Adrenal gland (tissue), 12 donors: ENCODE results near the gene CHRM1. TPM values are rescaled to one million over a fixed set of nuclear protein-coding genes. Genes with fewer than 3 reads are reported as not detected.

Source experiments
- DNase-seq, 7 donors: peaks; one replicate each; pipeline ENCODE4 v3.0.0-alpha.2; 2019 to 2020
- H3K27ac ChIP-seq, 5 donors: fragments of 200-600 bp; sonication (generic) in 4 of 5; 1 replicate in 3 of 5; 2 replicates in 2 of 5; pipeline versions ENCODE4 v1.5.1 to v1.8.0; 2016 to 2020; ENCODE audit warnings: mild to moderate bottlenecking in 1 of 5
- H3K27me3 ChIP-seq: fragments of 200-600 bp; 2 replicates; pipeline ENCODE4 v1.8.0; 2021
- H3K36me3 ChIP-seq, 2 donors: fragments of 200-600 bp; replicated peaks in 1 of 2; 1 replicate in 1 of 2; 2 replicates in 1 of 2; pipeline versions ENCODE4 v1.5.1 to v1.8.0; 2018 to 2022
- H3K4me1 ChIP-seq, 2 donors: fragments of 200-600 bp; replicated peaks in 1 of 2; 1 replicate in 1 of 2; 2 replicates in 1 of 2; pipeline versions ENCODE4 v1.5.1 to v1.8.0; 2018 to 2021
- H3K4me3 ChIP-seq, 4 donors: fragments of 200-600 bp; sonication (generic) in 3 of 4; one replicate each; pipeline ENCODE4 v1.5.1; 2016 to 2018
- H3K9me3 ChIP-seq, 3 donors: fragments of 200-600 bp; sonication (generic) in 1 of 3; replicated peaks in 1 of 3; 1 replicate in 2 of 3; 2 replicates in 1 of 3; pipeline versions ENCODE4 v1.5.1 to v1.8.0; 2016 to 2021
- CTCF ChIP-seq, 6 experiments: fragments of 450-650 bp in 4 of 6; fragments of 200-600 bp in 2 of 6; sonication (generic) in 1 of 6; IDR thresholded peaks; 1 replicate in 5 of 6; 2 replicates in 1 of 6; pipeline versions ENCODE4 v1.5.1 to v1.8.0; 2016 to 2021; ENCODE audit warnings: antibody characterized with exemption in 6 of 6, mild to moderate bottlenecking in 2 of 6, moderate library complexity in 1 of 6
- POLR2A ChIP-seq, 2 donors: fragments of 450-650 bp; IDR thresholded peaks; one replicate each; pipeline ENCODE4 v1.6.1; 2017; ENCODE audit warnings: antibody characterized with exemption in 2 of 2, mild to moderate bottlenecking in 2 of 2, moderate library complexity in 1 of 2
- WGBS, 4 donors: extraction: QIAGEN DNeasy Blood & Tissue Kit in 2 of 4; methylation state at CpG; one replicate each; pipeline versions ENCODE4 v1.1.5 to v1.1.7; 2013 to 2017; 5-methylcytosine and 5-hydroxymethylcytosine counted together
- intact Hi-C, 2 donors: fragments of 100-400 bp; cut with DNase I; formaldehyde crosslinking; loops; one replicate each; pipeline versions ENCODE4 v1.14.1 to v1.15.0; 2022 to 2023
- polyA plus RNA-seq, 3 donors: library from polyadenylated mRNA; stranded (reverse); fragments of 200-250 nt in 2 of 3; fragments of 350-450 nt in 1 of 3; fragmentation: Illumina TruSeq in 1 of 3; extraction: RNeasy Lipid Tissue Mini Kit (QIAGEN cat#74804) in 1 of 3; gene quantifications; one replicate each; pipeline ENCODE4 v1.2.3, GENCODE V29; 2013 to 2014
- total RNA-seq, 9 donors: library from RNA; depleted of rRNA in 4 of 9; stranded (reverse); fragments of >200 nt in 4 of 9; fragments of 120-200 nt in 1 of 9; fragmentation: NEBNext Ultra II Directional in 1 of 9; extraction: Animal tissue kit (Norgen Biotek cat#: 25700) in 1 of 9; gene quantifications; one replicate each; pipeline versions ENCODE4 v1.1.0 to v1.2.4, GENCODE V29; 2013 to 2023
- donor health status: healthy with polysubstance abuse.
- donor health status: Bipolar disorder and iron deficiency.
- donor health status: DM: yes; HTN: yes; CAD: no.
- donor health status: DM: no; HTN: no; CAD: no.
- donor health status: DM: no; HTN: no; CAD: no.
- donor health status: DM: yes; HTN: yes; CAD: no.

The CHRM1 gene
- total and polyA plus RNA-seq, 12 donors, result 0.22 to 3.8 (median 1.8) TPM; not detected in 5

GRCh38 chr11:62905927-62906531, 15.1 kb downstream of the CHRM1 start:
- peak; percentile 66 to 93 (median 78) for DNase-seq
- H3K27ac ChIP-seq, result no peak overlapping the region
- H3K36me3 ChIP-seq, result no peaks in the 10 kb centered on the region
- no peak for TF ChIP-seq POLR2A (IDR thresholded peaks at IDR 0.05)
- peak; percentile 97 to 99 (median 99) for TF ChIP-seq CTCF (IDR thresholded peaks at IDR 0.05)
- H3K4me3 ChIP-seq, result no peak overlapping the region
- intact Hi-C loops, result loop anchor here (1.0 to 10.0 kb wide), 4 partner anchors 113 to 309 kb away; no protein-coding TSS in a partner anchor
- no peaks in the 10 kb centered on the region for H3K4me1 ChIP-seq
- 15 to 20% (median 16%) methylated on average over 13 to 14 of the region's 14 CpGs for WGBS, 4 donors
- no peaks in the 10 kb centered on the region for H3K27me3 ChIP-seq
- no peaks in the 10 kb centered on the region for H3K9me3 ChIP-seq

- Histone ChIP-seq H3K4me3 (no peak overlapping the region), H3K9me3 (no peaks in the 10 kb centered on the region), H3K27ac (peak overlapping the region in 1 of 5 donors; percentile 35), H3K36me3 (no peaks in the 10 kb centered on the region), H3K4me1 (no peaks in the 10 kb centered on the region), H3K27me3 (no peaks in the 10 kb centered on the region)
- intact Hi-C loops, result loop anchor here (5.0 to 10.0 kb wide), 2 partner anchors 117 to 310 kb away; no protein-coding TSS in a partner anchor
- 19 to 29% (median 24%) methylated on average over 3 of the region's 3 CpGs for WGBS, 4 donors
- TF ChIP-seq CTCF (IDR thresholded peaks at IDR 0.05), result no peak
- TF ChIP-seq POLR2A (IDR thresholded peaks at IDR 0.05), result no peak
- DNase-seq, result no peak
Measured at GRCh38 chr11:62905296-62905695, 15.9 kb downstream of the CHRM1 start.

GRCh38 chr11:62902932-62903331, 18.2 kb downstream of the CHRM1 start:
- H3K27me3 ChIP-seq, result no peaks in the 10 kb centered on the region
- DNase-seq, result no peak
- no peaks in the 10 kb centered on the region for H3K36me3 ChIP-seq
- intact Hi-C loops, result loop anchor here in 1 of 2 donors (10.0 kb wide), 1 partner anchor 312 kb away; no protein-coding TSS in a partner anchor
- no peak overlapping the region for H3K27ac ChIP-seq
- TF ChIP-seq CTCF (IDR thresholded peaks at IDR 0.05), result no peak
- TF ChIP-seq POLR2A (IDR thresholded peaks at IDR 0.05), result no peak
- whole genome bisulfite sequencing, 4 donors, result 20 to 37% (median 30%) methylated on average over 1 of the region's 1 CpG
- H3K4me3 ChIP-seq, result no peak overlapping the region
- H3K9me3 ChIP-seq, result no peaks in the 10 kb centered on the region
- no peaks in the 10 kb centered on the region for H3K4me1 ChIP-seq

- no peak for DNase-seq
- Histone ChIP-seq H3K27me3 (no peaks in the 10 kb centered on the region), H3K4me3 (no peak overlapping the region), H3K9me3 (no peaks in the 10 kb centered on the region), H3K4me1 (no peaks in the 10 kb centered on the region), H3K36me3 (no peaks in the 10 kb centered on the region), H3K27ac (no peak overlapping the region)
- intact Hi-C loops, result no loop called here
- TF ChIP-seq CTCF (IDR thresholded peaks at IDR 0.05) (no peak), POLR2A (IDR thresholded peaks at IDR 0.05) (no peak)
Measured at GRCh38 chr11:62898027-62898426, 23.1 kb downstream of the CHRM1 start.
